Spinal cord (tissue), 10 donors: ENCODE data around the gene ACOX3. TPM values are rescaled to one million over a fixed set of nuclear protein-coding genes. Genes with fewer than 3 reads are reported as not detected.
A peak's percentile ranks its signal among the peaks of the same experiment; 100 is the strongest.
"Not testable (repeated sequence)": the region's sequence is repeated elsewhere in the genome, so short reads cannot be mapped to it uniquely, and the experiment has no call there.

Source experiments
- DNase-seq, 6 donors: peaks; one replicate each; pipeline versions ENCODE4 v3.0.0 to v3.0.0-alpha.2; 2013 to 2015; ENCODE audit warnings: low spot score in 6 of 6, low read depth in 4 of 6
- H3K27ac ChIP-seq: one replicate; pipeline ENCODE4 v1.5.1; 2013; ENCODE audit warnings: low read depth, low read length, control low read depth
- H3K27me3 ChIP-seq: one replicate; pipeline ENCODE4 v1.6.1; 2013; ENCODE audit warnings: low read length; ENCODE audit not compliant: control insufficient read depth, insufficient read depth
- H3K36me3 ChIP-seq: one replicate; pipeline ENCODE4 v1.6.1; 2013; ENCODE audit warnings: low read length; ENCODE audit not compliant: control insufficient read depth, insufficient read depth
- H3K4me1 ChIP-seq: one replicate; pipeline ENCODE4 v1.6.1; 2013; ENCODE audit warnings: low read length; ENCODE audit not compliant: control insufficient read depth, insufficient read depth
- H3K4me3 ChIP-seq: one replicate; pipeline ENCODE4 v1.5.1; 2013; ENCODE audit warnings: low read depth, low read length, control low read depth
- H3K9me3 ChIP-seq: one replicate; pipeline ENCODE4 v1.6.1; 2013; ENCODE audit warnings: low read length; ENCODE audit not compliant: control insufficient read depth, insufficient read depth
- WGBS: methylation state at CpG from one replicate; pipeline ENCODE4 v1.1.5; 2013; ENCODE audit warnings: missing lambda C conversion rate; ENCODE audit not compliant: insufficient coverage; 5-methylcytosine and 5-hydroxymethylcytosine counted together
- polyA plus RNA-seq, 2 donors: library from polyadenylated mRNA; unstranded; fragments of 120-200 nt; gene quantifications; one replicate each; pipeline ENCODE4 v1.2.1, GENCODE V29; 2013; ENCODE audit not compliant: insufficient read length in 2 of 2
- total RNA-seq, 2 donors: library from RNA; depleted of rRNA in 1 of 2; stranded (reverse); fragments of 120-200 nt in 1 of 2; fragments of >200 nt in 1 of 2; gene quantifications; one replicate each; pipeline versions ENCODE4 v1.2.3 to v1.2.4, GENCODE V29; 2013 to 2014
- donor health status: healthy.

The ACOX3 gene
- total and polyA plus RNA-seq, 4 donors: 21.2 to 28.7 (median 23.6) TPM

GRCh38 chr4:8386731-8387130 is 53.8 kb downstream of the ACOX3 start:
- no peak overlapping the region for H3K4me3 ChIP-seq
- H3K9me3 ChIP-seq: no peaks in the 10 kb centered on the region
- peaks cover 81% of the 10 kb centered on the region for H3K36me3 ChIP-seq
- H3K27ac ChIP-seq: no peak overlapping the region
- 95% methylated on average over 24 of the region's 24 CpGs for WGBS
- no peaks in the 10 kb centered on the region for H3K27me3 ChIP-seq
- H3K4me1 ChIP-seq: peaks cover 5% of the 10 kb centered on the region
- no peak for DNase-seq

GRCh38 chr4:8386131-8386530 is 54.4 kb downstream of the ACOX3 start:
- DNase-seq, H3K9me3 ChIP-seq, H3K27ac ChIP-seq, H3K4me1 ChIP-seq, H3K27me3 ChIP-seq, H3K4me3 ChIP-seq: not testable (repeated sequence)
- H3K36me3 ChIP-seq: peaks cover 87% of the 10 kb centered on the region
- WGBS: 100% methylated on average over 9 of the region's 13 CpGs

GRCh38 chr4:8385611-8386010 is 54.9 kb downstream of the ACOX3 start:
- Histone ChIP-seq H3K4me1 (peaks cover 5% of the 10 kb centered on the region), H3K9me3 (no peaks in the 10 kb centered on the region), H3K27ac (no peak overlapping the region), H3K4me3 (no peak overlapping the region), H3K36me3 (peaks cover 92% of the 10 kb centered on the region), H3K27me3 (no peaks in the 10 kb centered on the region)
- 83% methylated on average over 9 of the region's 11 CpGs for WGBS
- no peak for DNase-seq

- Histone ChIP-seq H3K27ac (no peak overlapping the region), H3K9me3 (no peaks in the 10 kb centered on the region), H3K4me3 (no peak overlapping the region), H3K36me3 (peaks cover 97% of the 10 kb centered on the region), H3K27me3 (no peaks in the 10 kb centered on the region), H3K4me1 (peaks cover 5% of the 10 kb centered on the region)
- WGBS: 81% methylated on average over 9 of the region's 9 CpGs
- DNase-seq: no peak
Measured at GRCh38 chr4:8385106-8385505, 55.4 kb downstream of the ACOX3 start.

GRCh38 chr4:8384397-8385060 is 56.0 kb downstream of the ACOX3 start:
- Histone ChIP-seq H3K4me1 (peaks cover 5% of the 10 kb centered on the region), H3K36me3 (peaks cover 94% of the 10 kb centered on the region), H3K4me3 (no peak overlapping the region), H3K27ac (no peak overlapping the region), H3K9me3 (no peaks in the 10 kb centered on the region), H3K27me3 (no peaks in the 10 kb centered on the region)
- 92% methylated on average over 26 of the region's 26 CpGs for WGBS
- no peak for DNase-seq

- DNase-seq: peak in 1 of 6 donors; percentile 20
- Histone ChIP-seq H3K4me3 (no peak overlapping the region), H3K4me1 (peaks cover 5% of the 10 kb centered on the region), H3K27ac (no peak overlapping the region), H3K27me3 (no peaks in the 10 kb centered on the region), H3K36me3 (peaks cover 93% of the 10 kb centered on the region), H3K9me3 (no peaks in the 10 kb centered on the region)
- 64% methylated on average over 14 of the region's 19 CpGs for WGBS
Measured at GRCh38 chr4:8383451-8384160, 56.9 kb downstream of the ACOX3 start.

- Histone ChIP-seq H3K27ac (no peak overlapping the region), H3K36me3 (peaks cover 93% of the 10 kb centered on the region)
Measured at GRCh38 chr4:8383016-8383415, 57.5 kb downstream of the ACOX3 start.

GRCh38 chr4:8381814-8382581 is 58.5 kb downstream of the ACOX3 start:
- DNase-seq: no peak
- Histone ChIP-seq H3K27ac (no peak overlapping the region), H3K36me3 (peaks cover 93% of the 10 kb centered on the region), H3K4me1 (peaks cover 5% of the 10 kb centered on the region), H3K9me3 (no peaks in the 10 kb centered on the region), H3K27me3 (no peaks in the 10 kb centered on the region), H3K4me3 (no peak overlapping the region)
- 81% methylated on average over 25 of the region's 28 CpGs for WGBS

More at GRCh38 chr4:8383016-8383415, 57.5 kb downstream of the ACOX3 start:
- no peaks in the 10 kb centered on the region for H3K27me3 ChIP-seq
- no peak for DNase-seq
- WGBS: 91% methylated on average over 14 of the region's 14 CpGs
- peaks cover 5% of the 10 kb centered on the region for H3K4me1 ChIP-seq
- no peak overlapping the region for H3K4me3 ChIP-seq
- H3K9me3 ChIP-seq: no peaks in the 10 kb centered on the region

- no peak overlapping the region for H3K27ac ChIP-seq
- 95% methylated on average over 22 of the region's 22 CpGs for WGBS
- H3K4me3 ChIP-seq: no peak overlapping the region
- no peaks in the 10 kb centered on the region for H3K27me3 ChIP-seq
- no peak for DNase-seq
- no peaks in the 10 kb centered on the region for H3K9me3 ChIP-seq
- peaks cover 88% of the 10 kb centered on the region for H3K36me3 ChIP-seq
- H3K4me1 ChIP-seq: peaks cover 5% of the 10 kb centered on the region
Measured at GRCh38 chr4:8380511-8381415, 59.8 kb downstream of the ACOX3 start.
